Effector CD8-positive, alpha-beta T cell (primary cell): ENCODE data around the gene AGO3.
"Not testable (repeated sequence)": the region's sequence is repeated elsewhere in the genome, so short reads cannot be mapped to it uniquely, and the experiment has no call there.

ENCODE experiments used
- DNase-seq: peaks from one replicate; lab custom pipeline; 2025; lab: John Stamatoyannopoulos, UW

AGO3 gene

GRCh38 chr1:35925741-35926140, 5.2 kb upstream of the AGO3 start:
- DNase-seq, result no peak

- no peak for DNase-seq
These were observed 3.4 kb upstream of the AGO3 start for GRCh38 chr1:35927472-35927871.

DNA sequence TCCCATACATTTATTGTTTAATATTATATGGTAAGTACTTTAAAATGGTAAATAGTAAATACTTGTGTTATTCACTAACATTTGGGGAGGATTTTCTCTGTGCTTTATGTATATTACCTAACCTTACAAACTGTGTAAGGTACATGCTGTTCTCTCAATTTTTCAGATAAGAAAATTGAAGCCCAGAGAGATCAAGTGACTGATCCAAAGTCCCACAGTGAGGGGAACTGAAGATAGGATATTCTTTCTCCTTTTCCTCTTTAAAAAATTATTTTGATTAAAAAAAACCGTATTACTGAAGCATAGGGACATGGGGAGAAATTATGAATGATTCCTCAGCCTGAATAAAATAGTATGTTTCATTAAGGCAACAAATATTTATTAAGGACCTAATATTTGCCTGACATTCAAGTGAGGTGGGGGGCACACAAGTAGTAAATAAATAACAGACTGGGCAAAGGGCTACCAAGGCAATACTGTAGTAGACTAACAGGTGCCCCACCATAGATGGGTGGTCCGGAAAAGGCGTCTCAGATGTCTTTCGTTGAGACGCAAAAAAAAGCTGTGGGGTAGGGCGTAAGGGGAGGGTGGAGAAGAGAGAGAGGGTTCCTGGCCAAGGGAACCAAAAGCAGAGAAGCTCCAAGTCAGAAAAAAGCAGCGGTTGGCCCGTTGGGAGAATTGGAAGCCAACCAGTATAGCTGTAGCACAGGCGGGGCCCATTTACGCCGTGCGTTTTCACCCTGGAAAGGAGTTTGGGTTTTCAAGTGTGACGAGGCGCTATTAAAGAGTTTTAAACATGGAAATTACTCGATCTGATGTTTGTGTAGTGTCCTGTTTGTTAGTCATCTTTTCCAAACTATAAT, 944 bp upstream of the AGO3 start:
- DNase-seq, result peak; percentile 20

- DNase-seq, result peak; percentile 32
These were observed 697 bp downstream of the AGO3 start for GRCh38 chr1:35931446-35932157.

- DNase-seq, result no peak
These were observed 1.3 kb downstream of the AGO3 start for GRCh38 chr1:35932158-35932636.

DNA sequence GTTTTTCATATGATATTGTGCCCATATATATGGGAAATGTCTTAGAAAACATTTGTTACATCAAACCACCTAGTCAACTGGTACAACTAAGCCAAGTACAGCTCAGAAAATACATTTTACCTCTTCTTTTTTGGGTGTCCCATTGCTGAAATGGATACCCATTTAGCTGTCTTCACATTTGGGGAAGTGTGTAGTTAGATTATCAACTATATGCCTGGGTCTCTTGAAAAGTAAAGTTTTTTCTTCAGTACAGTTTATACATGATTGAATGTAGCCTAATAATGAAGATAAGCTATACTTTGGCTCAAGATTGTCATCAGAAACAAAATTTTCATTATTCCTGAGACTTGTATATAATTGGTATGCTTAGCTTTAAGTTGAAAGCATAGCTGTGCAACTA, 2.0 kb downstream of the AGO3 start:
- DNase-seq, result no peak

DNA sequence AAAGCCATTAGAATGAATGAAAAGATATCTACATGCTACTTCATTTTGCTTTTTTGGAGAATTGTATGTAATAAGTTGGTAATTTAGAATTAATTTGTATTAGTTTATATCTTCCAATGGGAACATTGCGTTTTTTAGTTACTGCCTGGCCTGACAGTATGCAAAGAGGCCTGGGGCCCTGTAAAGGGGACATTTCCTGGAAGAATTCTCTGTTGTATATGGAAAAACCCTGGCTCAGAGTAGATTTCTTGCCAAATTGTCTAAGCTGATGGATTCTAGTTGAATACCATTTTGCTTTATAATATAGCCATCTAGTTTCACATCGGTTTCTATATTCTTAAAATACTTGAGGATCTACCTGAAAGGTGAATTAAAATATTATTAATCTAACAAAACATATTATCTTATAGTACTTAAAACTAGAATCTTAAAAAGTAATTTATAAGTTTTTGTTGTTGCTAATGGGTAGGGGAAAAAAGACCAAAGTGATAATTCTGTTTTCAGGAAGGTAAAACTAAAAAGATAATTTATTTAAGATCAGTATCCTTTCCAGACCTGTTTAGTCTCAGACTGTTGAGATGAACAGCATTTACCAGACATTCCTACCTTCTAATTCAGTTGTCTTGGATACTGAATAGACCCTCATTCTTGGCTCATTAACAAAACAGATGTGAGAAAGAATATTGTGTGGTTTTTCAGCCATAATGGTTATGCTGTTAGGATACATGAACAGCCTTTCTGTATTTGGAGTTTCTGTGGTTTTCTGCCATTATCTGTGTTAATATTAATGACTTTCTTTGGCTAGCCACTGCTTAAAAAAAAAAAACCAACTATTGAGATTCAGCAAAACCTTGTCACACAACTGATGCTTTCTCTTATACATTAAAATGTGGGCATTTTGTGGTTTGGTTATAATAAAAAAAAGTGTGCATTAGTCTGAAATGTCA, 4.8 kb downstream of the AGO3 start:
- DNase-seq, result no peak

DNA sequence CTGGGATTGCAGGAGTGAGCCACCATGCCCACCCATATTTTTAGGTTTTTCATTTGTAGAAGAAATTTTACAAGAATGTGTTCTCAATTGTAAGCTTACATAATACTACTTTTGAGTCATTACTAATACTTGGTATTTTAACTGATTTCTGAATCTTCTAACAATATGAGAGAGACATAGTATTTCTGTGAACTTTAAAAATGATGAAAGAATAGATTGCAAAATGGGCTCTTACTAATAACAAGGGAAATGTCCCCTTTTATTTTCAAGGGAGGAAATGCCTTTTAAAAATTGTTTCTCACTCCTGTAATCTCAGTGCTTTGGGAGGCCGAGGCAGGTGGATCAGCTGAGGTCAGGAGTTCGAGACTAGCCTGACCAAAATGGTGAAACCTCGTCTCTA, 5.9 kb downstream of the AGO3 start:
- DNase-seq, result no peak

DNA sequence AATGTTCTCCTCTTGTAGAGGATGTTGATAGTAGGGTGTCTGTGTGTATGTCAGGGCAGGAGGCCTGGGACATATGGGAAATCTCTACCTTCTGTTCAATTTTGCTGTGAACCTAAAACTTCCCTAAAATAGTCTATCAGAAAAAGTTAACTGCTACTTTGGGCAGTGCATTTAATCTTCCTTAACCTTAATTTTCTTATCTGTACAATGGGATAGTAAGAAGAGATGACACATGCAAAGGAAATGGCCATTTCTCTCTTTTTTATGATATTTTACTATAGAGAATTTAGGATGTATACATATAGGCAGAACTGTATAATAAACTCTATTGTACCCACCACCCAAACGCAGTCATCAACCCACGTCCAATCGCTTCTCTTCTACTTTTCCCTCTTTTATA, 8.6 kb downstream of the AGO3 start:
- no peak for DNase-seq

GRCh38 chr1:35945327-35945726, 14.4 kb downstream of the AGO3 start:
- no peak for DNase-seq

DNA sequence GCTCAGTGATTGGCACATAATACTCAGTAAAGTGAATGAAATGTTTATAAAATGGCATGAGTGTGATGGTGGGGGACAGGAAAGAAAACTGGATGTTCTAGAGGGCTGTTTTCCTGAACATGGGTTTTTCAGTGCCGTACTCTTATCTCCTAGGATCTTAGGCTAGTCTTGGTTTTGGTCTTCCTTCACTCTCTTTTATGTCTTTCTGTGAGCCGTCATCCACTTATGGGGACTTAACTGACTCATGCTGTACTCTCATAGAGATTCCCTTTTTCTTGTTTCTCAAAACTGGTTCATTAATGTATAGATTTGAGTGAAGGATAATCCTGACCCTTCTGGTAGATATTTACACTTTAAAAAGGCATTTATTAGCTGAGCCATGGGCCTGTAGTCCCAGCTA, 16.6 kb downstream of the AGO3 start:
- no peak for DNase-seq

- DNase-seq, result no peak
These were observed 27.7 kb downstream of the AGO3 start for GRCh38 chr1:35958558-35958957.

DNA sequence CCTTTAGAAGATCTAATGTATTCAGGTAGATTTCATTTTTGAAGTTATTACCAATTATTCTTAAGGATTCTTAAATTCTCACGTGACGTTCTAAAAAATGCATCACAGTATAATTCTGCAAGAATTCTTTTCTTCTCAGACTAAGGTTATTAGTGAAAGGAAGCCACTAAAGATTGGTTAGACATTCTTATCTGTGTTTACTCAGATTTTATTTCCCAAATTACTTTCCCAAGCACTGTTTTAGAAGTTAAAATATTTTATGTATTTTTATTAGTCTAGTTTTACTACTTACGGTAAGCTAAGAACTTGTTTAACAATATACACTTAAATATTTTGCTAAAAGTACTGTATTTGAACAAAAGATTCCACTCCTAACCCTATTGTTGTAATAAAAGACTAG, 28.4 kb downstream of the AGO3 start:
- DNase-seq, result no peak

GRCh38 chr1:35962952-35963351, 32.0 kb downstream of the AGO3 start:
- no peak for DNase-seq

GRCh38 chr1:35964277-35964676, 33.4 kb downstream of the AGO3 start:
- DNase-seq, result not testable (repeated sequence)

DNA sequence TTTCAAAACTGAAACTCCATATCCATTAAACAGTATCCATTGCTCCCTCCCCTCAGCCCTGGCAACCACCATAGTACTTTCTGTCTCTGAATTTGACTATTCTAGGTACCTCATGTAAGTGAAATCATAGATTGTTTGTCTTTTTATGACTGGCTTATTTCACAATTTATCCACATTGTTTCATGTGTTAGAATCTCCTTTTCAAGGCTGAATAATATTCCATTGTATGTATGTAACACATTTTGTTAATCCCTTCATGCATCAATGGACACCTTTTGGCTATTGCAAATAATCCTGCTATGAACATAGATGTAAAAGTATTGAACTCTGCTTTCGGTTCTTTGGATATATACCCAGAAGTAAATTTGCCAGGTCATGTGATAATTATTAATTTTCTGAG, 37.5 kb downstream of the AGO3 start:
- no peak for DNase-seq

DNA sequence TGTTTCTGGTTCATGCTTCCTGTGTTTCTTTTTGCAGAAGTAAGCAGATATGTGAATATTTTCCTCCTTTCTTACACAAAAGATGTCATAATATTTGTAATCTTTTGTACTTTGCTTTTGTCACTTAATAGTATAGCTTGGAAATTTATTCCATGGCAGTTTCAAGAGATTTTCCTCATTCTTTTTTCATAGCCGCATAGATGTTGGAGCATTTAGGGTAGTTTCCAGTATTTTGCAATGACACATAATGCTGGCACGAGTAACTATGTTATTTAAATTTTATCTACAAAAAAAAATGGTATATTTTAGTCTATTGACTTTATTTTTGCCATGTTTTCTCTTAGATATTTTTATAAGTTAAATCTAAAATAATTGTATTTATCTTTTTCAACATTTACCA, 40.7 kb downstream of the AGO3 start:
- DNase-seq, result no peak

- DNase-seq, result not testable (repeated sequence)
These were observed 41.7 kb downstream of the AGO3 start for GRCh38 chr1:35972631-35973030.

- no peak for DNase-seq
These were observed 49.2 kb downstream of the AGO3 start for GRCh38 chr1:35980090-35980489.

DNA sequence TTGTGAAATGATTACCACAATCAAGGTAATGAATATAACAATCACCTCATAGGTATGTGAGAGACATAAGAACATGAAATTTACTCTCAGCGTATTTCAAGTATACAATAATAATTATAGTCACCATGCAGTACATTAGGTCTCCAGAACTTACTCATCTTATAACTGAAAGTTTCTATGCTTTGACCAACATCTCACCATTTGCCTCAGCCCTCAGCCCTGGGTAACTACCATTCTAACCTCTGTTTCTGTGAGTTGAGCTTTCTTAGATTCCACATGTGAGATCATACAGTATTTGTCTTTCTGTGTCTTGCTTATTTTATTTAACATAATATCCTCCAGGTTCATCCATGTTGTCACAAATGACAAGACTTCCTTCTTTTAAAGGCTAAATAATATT, 57.3 kb downstream of the AGO3 start:
- DNase-seq, result no peak

- no peak for DNase-seq
These were observed 76.1 kb downstream of the AGO3 start for GRCh38 chr1:36006941-36007500.

DNA sequence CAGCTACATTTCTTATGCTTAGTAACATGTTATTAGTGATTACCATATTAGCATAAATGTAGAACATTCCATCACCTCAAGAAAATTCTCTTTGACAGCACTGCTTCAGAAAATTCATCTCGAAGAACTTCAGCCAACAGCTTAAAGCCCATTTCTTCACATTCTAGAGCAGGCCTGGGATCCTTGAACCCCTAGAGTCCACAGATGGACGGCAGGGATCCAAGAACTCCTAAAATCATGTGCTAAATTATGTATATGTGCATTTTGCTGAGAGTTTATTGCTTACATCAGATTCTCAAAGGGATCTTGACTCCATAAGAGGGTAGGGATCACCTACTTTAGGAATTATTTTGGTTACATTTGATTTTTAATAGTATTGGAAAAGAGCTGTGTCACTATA, 76.8 kb downstream of the AGO3 start:
- no peak for DNase-seq
